Mesodermal cell (in vitro differentiated cells): ENCODE results near the gene ZNF728. TPM values are rescaled to one million over a fixed set of nuclear protein-coding genes. Genes with fewer than 3 reads are reported as not detected.
"Not testable (repeated sequence)": the region's sequence is repeated elsewhere in the genome, so short reads cannot be mapped to it uniquely, and the experiment has no call there.

Experiments
- H3K27ac ChIP-seq: 2 replicates; pipeline ENCODE4 v1.7.0; 2013; ENCODE audit warnings: mild to moderate bottlenecking, low read depth, low read length, moderate library complexity; ENCODE audit not compliant: severe bottlenecking
- H3K36me3 ChIP-seq: 2 replicates; pipeline ENCODE4 v1.7.1; 2013; ENCODE audit warnings: mild to moderate bottlenecking, low read length, moderate library complexity; ENCODE audit not compliant: control insufficient read depth, insufficient read depth
- H3K4me1 ChIP-seq: one replicate; pipeline ENCODE4 v1.7.1; 2013; ENCODE audit warnings: mild to moderate bottlenecking, low read length; ENCODE audit not compliant: insufficient read depth, control insufficient read depth, poor library complexity, severe bottlenecking
- H3K4me3 ChIP-seq: 2 replicates; pipeline ENCODE4 v1.7.0; 2013; ENCODE audit warnings: low read length, control low read depth, mild to moderate bottlenecking; ENCODE audit not compliant: insufficient read depth, poor library complexity, severe bottlenecking; ENCODE audit errors: extremely low read depth
- H3K9me3 ChIP-seq: 2 replicates; pipeline ENCODE4 v1.7.1; 2013; ENCODE audit warnings: mild to moderate bottlenecking, low read length, moderate library complexity; ENCODE audit not compliant: control insufficient read depth
- whole genome bisulfite sequencing, 2 experiments: methylation state at CpG; one replicate each; pipeline ENCODE4 v1.1.5; 2013; ENCODE audit warnings: missing lambda C conversion rate in 2 of 2; ENCODE audit not compliant: insufficient coverage in 2 of 2; 5-methylcytosine and 5-hydroxymethylcytosine counted together
- polyA plus RNA-seq, 2 experiments: library from polyadenylated mRNA; stranded (reverse); fragments of 50-300 nt; gene quantifications; one replicate each; pipeline ENCODE4 v1.2.3, GENCODE V29; 2013

Gene ZNF728
- not detected for polyA plus RNA-seq (2013, experiment 1 of 2)
- polyA plus RNA-seq (2013, experiment 2 of 2), result not detected

DNA sequence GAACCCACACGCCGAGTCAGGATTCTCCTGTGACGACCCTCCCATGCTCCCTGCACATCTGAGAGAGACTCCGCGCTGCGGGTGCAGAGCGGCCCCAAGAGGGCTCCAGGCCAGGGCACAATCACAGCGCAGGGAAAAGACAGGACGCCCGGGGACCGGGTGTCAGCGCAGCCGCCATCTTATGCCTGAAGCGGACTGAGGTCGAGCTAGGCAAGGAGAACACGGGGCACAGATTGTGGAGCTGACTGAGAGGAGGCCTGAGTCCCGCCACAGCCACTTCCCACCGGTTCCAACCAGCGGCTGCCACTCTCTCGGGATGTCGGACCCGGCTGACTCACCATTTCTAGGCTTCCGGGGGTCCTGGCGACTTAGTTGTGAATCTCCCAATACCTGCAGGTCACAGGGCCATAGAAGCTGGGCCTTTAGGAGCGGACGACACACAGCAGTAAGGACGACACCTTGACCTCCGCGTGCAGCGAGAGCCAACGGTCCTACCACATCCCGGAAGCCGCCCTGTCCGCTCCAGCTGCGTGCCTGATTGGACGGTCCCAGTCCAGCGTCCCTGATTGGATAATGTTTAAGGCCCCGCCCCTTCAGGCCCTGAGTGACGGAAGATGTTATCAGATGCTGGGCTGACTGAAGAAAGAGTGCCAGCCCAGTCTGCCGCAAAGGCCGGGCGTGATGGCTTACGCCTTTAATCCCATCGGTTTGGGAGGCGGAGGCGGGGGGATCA lies at the start of gene ZNF728:
TSS of gene ZNF728 (minus strand) at position 487 of the 733 bp plus-strand sequence. CDS start at position 341, 146 bp downstream.
- no peak within 1 kb of the TSS for H3K4me3 ChIP-seq
- H3K9me3 ChIP-seq, result peaks cover 48% of the 10 kb centered on the region
- H3K27ac ChIP-seq, result no peak within 1 kb of the TSS
- no peaks in the 10 kb centered on the region for H3K4me1 ChIP-seq
- H3K36me3 ChIP-seq, result no peaks in the 10 kb centered on the region
- 85 to 86% methylated on average over 43 to 46 of the region's 46 CpGs for WGBS, 2 experiments

- Histone ChIP-seq H3K4me3 (no peak overlapping the region), H3K36me3 (no peaks in the 10 kb centered on the region), H3K9me3 (peaks cover 77% of the 10 kb centered on the region), H3K4me1 (no peaks in the 10 kb centered on the region), H3K27ac (no peak overlapping the region)
- WGBS, 2 experiments, result 67% methylated on average over 1 of the region's 1 CpG; no CpG with 5 or more reads in 1 of the 2 experiments
Observed at GRCh38 chr19:23052349-23052748, 49.4 kb upstream of the ZNF728 start.

GRCh38 chr19:23049256-23049655 lies 46.3 kb upstream of the ZNF728 start:
- Histone ChIP-seq H3K9me3 (peaks cover 72% of the 10 kb centered on the region), H3K36me3 (no peaks in the 10 kb centered on the region), H3K4me1 (no peaks in the 10 kb centered on the region), H3K4me3 (no peak overlapping the region), H3K27ac (no peak overlapping the region)
- WGBS, 2 experiments, result 67 to 100% methylated on average over 1 to 3 of the region's 4 CpGs

DNA sequence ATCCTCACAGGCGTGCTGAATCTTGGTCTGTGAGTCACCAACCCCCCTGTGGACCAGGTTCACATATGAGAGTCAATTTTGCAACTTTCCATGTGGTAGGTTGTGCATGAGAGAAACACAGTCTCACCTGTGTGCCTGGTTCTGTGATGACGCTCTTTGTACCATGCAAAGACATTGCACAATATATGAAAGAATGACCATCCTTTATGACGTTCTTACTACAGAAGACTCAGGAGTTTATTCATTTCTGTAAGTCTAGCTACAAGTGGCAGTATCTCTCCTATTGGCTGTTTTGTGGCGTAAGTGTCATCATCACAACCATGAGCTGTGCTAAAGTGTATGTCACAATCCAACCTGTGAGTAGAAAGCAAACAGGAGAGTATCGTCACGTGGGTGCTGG lies 43.8 kb upstream of the ZNF728 start:
- Histone ChIP-seq H3K4me3 (no peak overlapping the region), H3K36me3 (no peaks in the 10 kb centered on the region), H3K9me3 (peaks cover 74% of the 10 kb centered on the region), H3K4me1 (no peaks in the 10 kb centered on the region), H3K27ac (no peak overlapping the region)
- 39 to 42% methylated on average over 2 to 3 of the region's 6 CpGs for WGBS, 2 experiments

DNA sequence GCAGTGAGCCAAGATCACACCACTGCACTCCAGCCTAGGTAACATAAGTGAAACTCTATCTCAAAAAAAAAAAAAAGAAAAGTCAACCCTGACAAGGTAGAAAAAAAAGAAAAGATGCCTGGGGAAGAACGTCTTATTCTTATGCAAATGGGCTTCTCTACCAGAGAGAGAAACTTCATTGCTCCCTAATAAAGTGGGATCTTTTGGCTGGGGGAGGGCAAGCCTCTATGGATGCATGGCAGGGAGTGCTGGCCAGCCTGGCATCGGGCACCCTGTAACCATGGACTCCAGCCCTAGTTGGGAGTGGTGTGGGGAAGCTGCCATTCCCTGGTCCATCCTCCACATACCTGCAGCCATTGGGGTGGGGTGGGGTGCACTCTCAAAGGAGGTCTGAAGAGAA lies 30.7 kb upstream of the ZNF728 start:
- no peak overlapping the region for H3K27ac ChIP-seq
- no peaks in the 10 kb centered on the region for H3K4me1 ChIP-seq
- peaks cover 39% of the 10 kb centered on the region for H3K9me3 ChIP-seq
- H3K4me3 ChIP-seq, result no peak overlapping the region
- no peaks in the 10 kb centered on the region for H3K36me3 ChIP-seq
- WGBS, 2 experiments, result 57 to 86% methylated on average over 1 to 2 of the region's 2 CpGs

- no peaks in the 10 kb centered on the region for H3K4me1 ChIP-seq
- H3K9me3 ChIP-seq, result peaks cover 36% of the 10 kb centered on the region
- no peak overlapping the region for H3K27ac ChIP-seq
- H3K36me3 ChIP-seq, result no peaks in the 10 kb centered on the region
- no peak overlapping the region for H3K4me3 ChIP-seq
Observed at GRCh38 chr19:23015660-23016059, 12.7 kb upstream of the ZNF728 start.

GRCh38 chr19:22994957-22995356 lies 8.0 kb downstream of the ZNF728 start:
- H3K27ac ChIP-seq, H3K4me1 ChIP-seq, H3K4me3 ChIP-seq, H3K36me3 ChIP-seq: not testable (repeated sequence)
- 17% methylated on average over 1 of the region's 1 CpG; no CpG with 5 or more reads in 1 of the 2 experiments for WGBS, 2 experiments
- peaks cover 40% of the 10 kb centered on the region for H3K9me3 ChIP-seq

DNA sequence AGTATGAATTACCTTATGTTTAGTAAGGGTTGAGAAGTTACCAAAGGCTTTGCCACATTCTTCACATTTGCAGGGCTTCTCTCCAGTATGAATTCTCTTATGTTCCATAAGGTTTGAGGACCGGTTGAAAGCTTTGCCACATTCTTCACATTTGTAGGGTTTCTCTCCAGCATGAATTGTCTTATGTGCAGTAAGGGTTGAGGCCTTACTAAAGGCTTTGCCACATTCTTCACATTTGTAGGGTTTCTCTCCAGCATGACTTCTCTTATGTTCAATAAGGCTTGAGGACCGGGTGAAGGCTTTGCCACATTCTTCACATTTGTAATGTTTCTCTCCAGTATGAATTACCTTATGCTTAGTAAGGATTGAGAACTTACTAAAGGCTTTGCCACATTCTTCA lies 26.7 kb downstream of the ZNF728 start:
- no peak overlapping the region for H3K27ac ChIP-seq
- H3K4me1 ChIP-seq, result no peaks in the 10 kb centered on the region
- no peak overlapping the region for H3K4me3 ChIP-seq
- H3K36me3 ChIP-seq, result no peaks in the 10 kb centered on the region
- WGBS, 2 experiments, result 86% methylated on average over 1 of the region's 2 CpGs; no CpG with 5 or more reads in 1 of the 2 experiments
- H3K9me3 ChIP-seq, result peaks cover 52% of the 10 kb centered on the region

DNA sequence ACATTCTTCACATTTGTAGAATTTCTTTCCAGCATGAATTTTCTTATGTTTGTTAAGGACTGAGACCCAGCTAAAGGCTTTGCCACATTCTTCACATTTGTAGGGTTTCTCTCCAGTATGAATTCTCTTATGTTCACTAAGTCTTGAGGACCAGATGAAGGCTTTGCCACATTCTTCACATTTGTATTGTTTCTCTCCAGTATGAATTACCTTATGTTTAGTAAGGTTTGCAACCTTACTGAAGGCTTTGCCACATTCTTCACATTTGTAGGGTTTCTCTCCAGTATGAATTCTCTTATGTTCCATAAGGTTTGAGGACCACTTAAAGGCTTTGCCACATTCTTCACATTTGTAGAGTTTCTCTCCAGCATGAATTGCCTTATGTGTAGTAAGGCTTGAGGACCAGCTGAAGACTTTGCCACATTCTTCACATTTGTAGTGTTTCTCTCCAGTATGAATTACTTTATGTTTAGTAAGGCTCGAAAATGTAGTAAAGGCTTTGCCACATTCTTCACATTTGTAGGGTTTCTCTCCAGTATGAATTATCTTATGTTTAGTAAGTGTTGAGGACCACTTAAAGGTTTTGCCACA lies 27.3 kb downstream of the ZNF728 start:
- H3K4me3 ChIP-seq, H3K4me1 ChIP-seq, H3K27ac ChIP-seq, H3K36me3 ChIP-seq: not testable (repeated sequence)
- no CpG with 5 or more reads among the region's 1 CpG for WGBS, 2 experiments
- peaks cover 49% of the 10 kb centered on the region for H3K9me3 ChIP-seq

- Histone ChIP-seq H3K27ac (no peak overlapping the region), H3K36me3 (no peaks in the 10 kb centered on the region), H3K4me1 (no peaks in the 10 kb centered on the region), H3K9me3 (peaks cover 48% of the 10 kb centered on the region), H3K4me3 (no peak overlapping the region)
- 50% methylated on average over 2 of the region's 5 CpGs for WGBS, 2 experiments
Observed at GRCh38 chr19:22945560-22945959, 57.4 kb downstream of the ZNF728 start.

- Histone ChIP-seq H3K27ac (no peak overlapping the region), H3K4me1 (no peaks in the 10 kb centered on the region), H3K4me3 (no peak overlapping the region), H3K9me3 (peaks cover 57% of the 10 kb centered on the region), H3K36me3 (no peaks in the 10 kb centered on the region)
- 67 to 80% methylated on average over 1 of the region's 2 CpGs for WGBS, 2 experiments
Observed at GRCh38 chr19:22935151-22935550, 67.8 kb downstream of the ZNF728 start.
